Endothelial cell of umbilical vein (primary cell): ENCODE data around the gene LHX4. TPM values are rescaled to one million over a fixed set of nuclear protein-coding genes. Genes with fewer than 3 reads are reported as not detected.

Source experiments
- BruUV-seq: library from RNA; stranded (reverse); fragments of 400-500 nt; replicated peaks from 2 replicates; lab custom pipeline; 2021; lab: Mats Ljungman, UMichigan
- CTCF ChIA-PET: fragments of 300-600, 350-600 bp; sonication (Branson Sonifier 250); formaldehyde crosslinking; loops from one replicate; lab custom pipeline; 2021; ENCODE audit warnings: antibody characterized with exemption, inconsistent platforms; lab: Charles Lee
- POLR2A ChIA-PET: fragments of 300-600, 350-600 bp; sonication (Branson Sonifier 250); formaldehyde crosslinking; loops from one replicate; lab custom pipeline; 2021; ENCODE audit warnings: antibody characterized with exemption, inconsistent platforms; lab: Charles Lee
- DNase-seq: peaks from one replicate; pipeline ENCODE4 v3.0.0-alpha.2; 2011; ENCODE audit warnings: low read depth, low spot score
- FAIRE-seq: peaks from 2 replicates; lab custom pipeline; 2011; peaks lifted over from hg19 to GRCh38; lab: Jason Lieb, UNC
- H2AFZ ChIP-seq: 2 replicates; pipeline ENCODE4 v1.6.0; 2012; ENCODE audit warnings: low read depth, low read length, control low read depth, inconsistent platforms
- H3K27ac ChIP-seq: 2 replicates; pipeline ENCODE4 v1.5.1; 2011; ENCODE audit warnings: low read depth, mild to moderate bottlenecking, control low read depth, low read length, moderate library complexity; ENCODE audit not compliant: insufficient read depth
- H3K27me3 ChIP-seq, 2 experiments: 2 replicates each; pipeline versions ENCODE4 v1.6.0 to v1.6.1; 2011; ENCODE audit warnings: low read length in 2 of 2, mixed read lengths in 1 of 2; ENCODE audit not compliant: control insufficient read depth in 2 of 2, insufficient read depth in 2 of 2
- H3K36me3 ChIP-seq, 2 experiments: 2 replicates in 1 of 2; 3 replicates in 1 of 2; pipeline ENCODE4 v1.5.1; 2011; ENCODE audit warnings: low read length in 2 of 2, mild to moderate bottlenecking in 1 of 2, moderate library complexity in 1 of 2; ENCODE audit not compliant: control insufficient read depth in 2 of 2, insufficient read depth in 2 of 2; ENCODE audit errors: extremely low read depth in 1 of 2
- H3K4me1 ChIP-seq: 3 replicates; pipeline ENCODE4 v1.5.1; 2011; ENCODE audit warnings: mild to moderate bottlenecking, low read length; ENCODE audit not compliant: control insufficient read depth, insufficient read depth; ENCODE audit errors: extremely low read depth
- H3K4me2 ChIP-seq: 2 replicates; pipeline ENCODE4 v1.6.1; 2011; ENCODE audit warnings: low read length, control low read depth, mixed read lengths; ENCODE audit not compliant: insufficient read depth
- H3K4me3 ChIP-seq, 3 experiments: fragments of 200-600 bp in 1 of 3; sonication (generic), shearing (Covaris generic) in 1 of 3; replicated peaks in 1 of 3; 2 replicates each; pipeline ENCODE4 v1.5.1; 2011 to 2016; ENCODE audit warnings: control low read depth in 3 of 3, low read length in 3 of 3, mild to moderate bottlenecking in 2 of 3, inconsistent platforms in 1 of 3, low read depth in 1 of 3, moderate library complexity in 1 of 3; ENCODE audit not compliant: insufficient read depth in 1 of 3
- H3K79me2 ChIP-seq: 2 replicates; pipeline ENCODE4 v1.6.0; 2012; ENCODE audit warnings: low read length, inconsistent platforms; ENCODE audit not compliant: control insufficient read depth, insufficient read depth
- H3K9ac ChIP-seq: replicated peaks from 2 replicates; pipeline ENCODE3; 2011; ENCODE audit warnings: low read length, control low read depth; ENCODE audit not compliant: insufficient read depth; ENCODE audit errors: extremely low read depth
- H3K9me1 ChIP-seq: replicated peaks from 3 replicates; pipeline ENCODE4 v1.6.0; 2011; ENCODE audit warnings: mild to moderate bottlenecking, low read length; ENCODE audit not compliant: control insufficient read depth, insufficient read depth; ENCODE audit errors: extremely low read depth
- H3K9me3 ChIP-seq: replicated peaks from 2 replicates; pipeline ENCODE4 v1.5.1; 2012; ENCODE audit warnings: low read length, inconsistent platforms; ENCODE audit not compliant: control insufficient read depth, insufficient read depth
- H4K20me1 ChIP-seq: replicated peaks from 2 replicates; pipeline ENCODE3; 2011; ENCODE audit warnings: mild to moderate bottlenecking, low read length; ENCODE audit not compliant: control insufficient read depth, insufficient read depth; ENCODE audit errors: extremely low read depth
- CTCF ChIP-seq, 2 donors: IDR thresholded peaks; 1 replicate in 1 of 2; 2 replicates in 1 of 2; pipeline ENCODE4 v1.5.1; 2011; ENCODE audit warnings: low read length in 2 of 2, mild to moderate bottlenecking in 2 of 2, moderate library complexity in 2 of 2, control low read depth in 1 of 2, inconsistent platforms in 1 of 2, low read depth in 1 of 2; ENCODE audit not compliant: insufficient read depth in 1 of 2; ENCODE audit errors: extremely low read depth in 1 of 2
- EZH2 ChIP-seq: IDR thresholded peaks from 2 replicates; pipeline ENCODE4 v1.6.1; 2012; ENCODE audit warnings: borderline replicate concordance, low read depth, mild to moderate bottlenecking, moderate library complexity, low read length, inconsistent platforms; ENCODE audit not compliant: severe bottlenecking
- GATA2 ChIP-seq: IDR thresholded peaks from 2 replicates; pipeline ENCODE4 v1.7.0; 2011; ENCODE audit warnings: low read depth, mild to moderate bottlenecking, moderate library complexity, mixed read lengths, low read length; ENCODE audit not compliant: insufficient read length, insufficient read depth
- dilution Hi-C: fragments of 300-500 bp; cut with MboI; formaldehyde crosslinking; loops from one replicate; pipeline ENCODE4 v1.15.0; 2019; ENCODE audit warnings: low sequenced_read_pairs; ENCODE audit not compliant: extremely low pct_ligation_motif_present
- intact Hi-C: fragments of 100-400 bp; cut with micrococcal nuclease; formaldehyde crosslinking; loops from one replicate; pipeline ENCODE4 v1.10.0; 2022
- polyA plus RNA-seq, 4 experiments: library from polyadenylated mRNA; depleted of rRNA in 3 of 4; stranded (reverse) in 3 of 4; unstranded in 1 of 4; fragments of >200 nt; gene quantifications; 2 replicates each; pipeline versions ENCODE4 v1.2.1 to v1.2.3, GENCODE V29; 2011 to 2012; ENCODE audit warnings: missing spikeins in 1 of 4
- total RNA-seq: library from RNA; stranded (reverse); gene quantifications from 2 replicates; pipeline ENCODE4 v1.2.3, GENCODE V29; 2021

The LHX4 gene
- total and polyA plus RNA-seq, 2 donors (not counting 3 experiments of a cell fraction or from before 2014, with no cell fraction given): not detected

DNA sequence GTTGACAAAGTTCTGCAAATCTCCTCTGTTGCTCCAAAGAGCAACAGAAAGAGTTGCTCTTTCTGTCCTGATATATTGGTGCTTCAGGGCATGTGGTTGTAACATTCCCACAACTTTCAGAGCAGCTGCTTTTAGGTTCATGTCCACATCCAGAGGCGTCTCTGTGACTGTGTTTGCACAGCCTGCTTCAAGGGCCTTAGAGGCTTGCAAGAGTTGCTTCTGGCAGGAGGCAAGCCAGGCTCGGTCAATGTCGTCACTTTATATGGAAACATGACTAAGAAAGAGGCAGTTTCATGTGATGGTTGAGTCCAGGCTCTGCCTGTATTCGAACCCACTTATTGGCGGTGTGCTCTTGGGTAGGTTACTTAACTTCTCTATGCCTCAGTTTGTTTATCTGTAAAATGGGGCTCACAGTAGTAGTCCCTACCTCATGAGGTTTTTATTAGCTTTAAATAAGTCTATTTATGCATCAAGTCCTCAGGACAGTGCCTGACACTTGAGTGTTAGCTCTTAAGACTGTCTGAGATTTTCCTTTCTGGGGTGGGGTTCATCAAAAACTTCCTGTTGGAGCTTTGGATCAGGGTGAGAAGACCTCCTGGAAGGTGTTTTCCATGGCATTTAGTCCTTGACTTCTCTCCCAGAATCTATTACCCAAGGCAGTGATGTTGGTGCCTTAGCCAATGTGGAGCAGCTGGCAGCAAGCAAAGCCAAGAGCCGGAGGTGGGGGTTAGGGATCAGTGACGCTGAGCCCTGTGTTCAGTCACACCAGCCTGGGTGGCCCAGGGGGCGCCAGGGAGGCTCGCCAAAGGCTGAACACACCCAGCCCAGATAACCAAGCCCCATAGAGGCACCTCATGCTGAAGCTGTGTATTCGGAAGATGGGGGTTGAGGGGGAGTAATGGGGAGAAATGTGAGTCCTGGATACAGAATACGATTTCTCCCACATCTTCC, 18.9 kb downstream of the LHX4 start:
- no TSS peak for BruUV-seq
- no peak for FAIRE-seq

More for the DNA sequence above, 18.9 kb downstream of the LHX4 start:
- Histone ChIP-seq H3K27ac (no peak overlapping the region), H3K9me3 (no peaks in the 10 kb centered on the region), H4K20me1 (no peaks in the 10 kb centered on the region), H3K9me1 (no peaks in the 10 kb centered on the region), H2AFZ (no peak overlapping the region), H3K4me2 (no peak overlapping the region), H3K9ac (no peak overlapping the region), H3K4me3 (no peak overlapping the region), H3K36me3 (no peaks in the 10 kb centered on the region), H3K4me1 (no peaks in the 10 kb centered on the region), H3K79me2 (no peaks in the 10 kb centered on the region), H3K27me3 (peaks cover 0 to 2% of the 10 kb centered on the region in 2 experiments)
- CTCF ChIA-PET: interaction anchor here (1.0 to 6.1 kb wide), 4 partner anchors 9 to 197 kb away, joined by 3 to 121 read pairs (median 4); no protein-coding TSS in a partner anchor
- no peak for DNase-seq
- intact Hi-C loops (no loop called here), dilution Hi-C loops (no loop called here)
- no peak for TF ChIP-seq GATA2
- TF ChIP-seq CTCF (IDR thresholded peaks at IDR 0.05; ENCODE audit: extremely low read depth in 1 of 2, insufficient read depth in 1 of 2, low read depth in 1 of 2, low read length in 2 of 2): peak in 1 of 2 donors; percentile 6
- TF ChIP-seq EZH2: no peak
- POLR2A ChIA-PET: no interaction called here
